ENCODE data around the gene MOV10L1.

The MOV10L1 gene

DNA sequence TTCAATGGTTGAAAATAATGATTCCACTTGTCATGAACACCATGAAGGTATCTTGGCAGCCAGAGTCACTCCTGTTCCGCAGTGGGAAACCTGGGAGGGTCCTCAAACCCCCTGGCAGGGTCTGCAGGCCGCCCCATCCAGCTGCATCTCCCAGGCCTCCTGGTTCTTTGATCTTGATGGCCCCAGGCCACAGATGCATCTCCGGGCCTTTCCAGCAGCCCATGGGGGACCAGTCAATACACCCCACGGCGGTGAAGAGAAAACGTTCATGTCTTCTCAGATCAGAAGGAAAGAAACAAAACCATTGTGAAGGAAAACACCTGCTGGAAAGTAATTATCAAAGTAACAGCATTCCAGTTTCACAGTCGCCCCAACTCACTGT lies 29.9 kb upstream of the MOV10L1 start:
- WGBS, 2 experiments = 75 to 81% methylated on average over 7 of the region's 7 CpGs
- H3K4me3 ChIP-seq (ENCODE audit: insufficient read depth, low read depth, low read length) = peak overlapping the region; percentile 34
- H3K9me3 ChIP-seq (ENCODE audit: control insufficient read depth, low read length) = no peaks in the 10 kb centered on the region
- H3K4me1 ChIP-seq (ENCODE audit: control insufficient read depth, insufficient read depth, low read length) = peaks cover 10% of the 10 kb centered on the region
- peaks cover 23% of the 10 kb centered on the region for H3K27me3 ChIP-seq (ENCODE audit: control insufficient read depth, insufficient read depth, low read length, poor library complexity, severe bottlenecking)
- no peak overlapping the region for H3K27ac ChIP-seq (ENCODE audit: insufficient read depth, low read depth, low read length, poor library complexity, severe bottlenecking)
- no peaks in the 10 kb centered on the region for H3K36me3 ChIP-seq (ENCODE audit: control insufficient read depth, insufficient read depth, low read length)

DNA sequence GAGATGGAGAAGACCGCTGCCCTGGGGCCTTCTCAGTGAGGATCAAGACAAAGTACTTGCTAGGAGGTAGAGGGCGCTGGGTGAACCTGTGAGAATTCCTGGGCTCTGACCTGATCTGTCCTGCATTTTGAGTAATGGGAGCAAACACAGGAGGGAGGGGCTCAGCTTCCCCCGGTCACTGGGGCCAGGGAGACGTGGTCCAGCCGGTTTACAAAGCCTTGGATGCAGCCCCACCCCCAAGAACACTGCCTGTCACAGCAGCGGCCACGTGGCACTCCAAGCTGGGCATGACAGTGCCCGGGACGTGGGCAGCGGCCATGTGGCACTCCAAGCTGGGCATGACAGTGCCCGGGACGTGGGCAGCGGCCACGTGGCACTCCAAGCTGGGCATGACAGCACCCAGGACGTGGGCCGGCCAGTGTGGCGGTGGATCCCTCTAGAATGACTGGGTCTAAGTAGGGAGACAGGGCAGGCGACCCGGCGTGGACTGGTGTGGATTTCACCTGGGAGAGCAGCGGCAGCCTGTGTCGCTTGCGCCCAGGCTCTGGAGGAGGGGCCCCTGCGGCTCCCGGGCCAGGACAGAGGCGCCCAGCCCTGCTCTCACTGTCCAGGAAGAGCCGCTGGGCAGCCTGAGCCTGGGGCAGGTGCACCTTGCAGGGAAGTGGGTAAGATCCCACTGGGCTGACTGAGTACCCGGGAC lies 29.2 kb upstream of the MOV10L1 start:
- Histone ChIP-seq H3K4me1 (ENCODE audit: control insufficient read depth, insufficient read depth, low read length) (peaks cover 10% of the 10 kb centered on the region), H3K4me3 (ENCODE audit: insufficient read depth, low read depth, low read length) (no peak overlapping the region), H3K27me3 (ENCODE audit: control insufficient read depth, insufficient read depth, low read length, poor library complexity, severe bottlenecking) (peaks cover 23% of the 10 kb centered on the region), H3K27ac (ENCODE audit: insufficient read depth, low read depth, low read length, poor library complexity, severe bottlenecking) (no peak overlapping the region), H3K36me3 (ENCODE audit: control insufficient read depth, insufficient read depth, low read length) (no peaks in the 10 kb centered on the region), H3K9me3 (ENCODE audit: control insufficient read depth, low read length) (no peaks in the 10 kb centered on the region)
- 86 to 89% methylated on average over 28 of the region's 28 CpGs for WGBS, 2 experiments

DNA sequence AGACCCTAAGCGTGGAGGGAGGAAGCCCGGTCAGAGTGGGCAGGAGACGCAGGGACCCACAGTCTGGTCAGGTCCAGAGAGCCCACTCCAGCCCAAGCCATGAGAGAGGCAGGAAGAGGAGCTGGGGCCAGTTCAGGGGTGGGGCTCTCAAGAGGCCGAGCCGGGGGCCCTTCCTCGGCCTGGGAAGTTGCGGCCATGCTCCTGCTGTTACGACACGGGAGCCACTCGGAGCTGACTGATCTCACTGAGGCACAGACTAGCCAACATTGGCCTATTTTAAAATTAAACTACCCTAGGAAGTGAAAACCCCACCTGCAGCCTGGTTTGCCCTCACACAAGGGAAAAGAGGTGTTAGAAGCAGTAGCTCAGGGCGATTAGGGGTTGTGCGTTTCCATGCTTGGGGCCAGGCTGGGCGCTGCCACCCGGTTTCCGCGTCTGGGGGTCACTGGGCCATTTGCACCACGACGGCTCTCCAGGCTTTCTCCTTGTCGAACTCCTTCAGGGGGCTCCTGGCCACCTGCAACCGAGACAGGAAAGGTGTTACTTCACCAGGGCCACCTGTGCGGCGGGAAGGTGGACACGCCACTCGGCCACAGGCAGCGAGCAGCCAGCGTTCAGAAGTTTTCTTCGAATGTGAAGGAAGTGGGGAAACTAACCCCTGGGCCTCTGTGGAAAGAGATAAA lies 28.5 kb upstream of the MOV10L1 start:
- peaks cover 10% of the 10 kb centered on the region for H3K4me1 ChIP-seq (ENCODE audit: control insufficient read depth, insufficient read depth, low read length)
- 93% methylated on average over 27 of the region's 27 CpGs for WGBS, 2 experiments
- no peaks in the 10 kb centered on the region for H3K36me3 ChIP-seq (ENCODE audit: control insufficient read depth, insufficient read depth, low read length)
- no peak overlapping the region for H3K4me3 ChIP-seq (ENCODE audit: insufficient read depth, low read depth, low read length)
- H3K27me3 ChIP-seq (ENCODE audit: control insufficient read depth, insufficient read depth, low read length, poor library complexity, severe bottlenecking) = peaks cover 23% of the 10 kb centered on the region
- H3K9me3 ChIP-seq (ENCODE audit: control insufficient read depth, low read length) = no peaks in the 10 kb centered on the region
- H3K27ac ChIP-seq (ENCODE audit: insufficient read depth, low read depth, low read length, poor library complexity, severe bottlenecking) = no peak overlapping the region

DNA sequence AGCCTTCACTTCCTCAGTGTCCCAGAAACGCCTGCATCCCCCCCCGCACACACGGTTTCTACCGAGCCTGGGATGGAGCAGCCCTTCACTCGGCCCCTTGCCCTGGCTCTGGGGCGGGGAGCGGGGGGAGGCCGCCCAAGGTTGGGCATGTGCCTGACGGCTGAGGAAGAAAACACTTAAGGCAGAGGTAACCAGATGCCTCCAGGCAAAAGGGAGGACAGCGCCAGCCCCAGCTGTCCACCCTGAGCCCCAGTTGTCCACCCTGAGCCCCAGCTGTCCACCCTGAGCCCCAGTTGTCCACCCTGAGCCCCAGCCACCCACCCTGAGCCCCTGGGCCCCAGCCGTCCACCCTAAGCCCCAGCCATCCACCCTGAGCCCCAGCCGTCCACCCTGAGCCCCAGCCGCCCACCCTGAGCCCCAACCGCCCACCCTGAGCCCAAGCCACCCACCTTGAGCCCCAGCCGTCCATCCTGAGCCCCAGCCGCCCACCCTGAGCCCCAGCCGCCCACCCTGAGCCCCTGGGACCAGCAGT lies 27.9 kb upstream of the MOV10L1 start:
- Histone ChIP-seq H3K4me1 (ENCODE audit: control insufficient read depth, insufficient read depth, low read length) (peaks cover 10% of the 10 kb centered on the region), H3K27ac (ENCODE audit: insufficient read depth, low read depth, low read length, poor library complexity, severe bottlenecking) (no peak overlapping the region), H3K36me3 (ENCODE audit: control insufficient read depth, insufficient read depth, low read length) (no peaks in the 10 kb centered on the region), H3K27me3 (ENCODE audit: control insufficient read depth, insufficient read depth, low read length, poor library complexity, severe bottlenecking) (peaks cover 21% of the 10 kb centered on the region), H3K9me3 (ENCODE audit: control insufficient read depth, low read length) (no peaks in the 10 kb centered on the region), H3K4me3 (ENCODE audit: insufficient read depth, low read depth, low read length) (no peak overlapping the region)
- WGBS, 2 experiments = 89% methylated on average over 17 of the region's 17 CpGs

DNA sequence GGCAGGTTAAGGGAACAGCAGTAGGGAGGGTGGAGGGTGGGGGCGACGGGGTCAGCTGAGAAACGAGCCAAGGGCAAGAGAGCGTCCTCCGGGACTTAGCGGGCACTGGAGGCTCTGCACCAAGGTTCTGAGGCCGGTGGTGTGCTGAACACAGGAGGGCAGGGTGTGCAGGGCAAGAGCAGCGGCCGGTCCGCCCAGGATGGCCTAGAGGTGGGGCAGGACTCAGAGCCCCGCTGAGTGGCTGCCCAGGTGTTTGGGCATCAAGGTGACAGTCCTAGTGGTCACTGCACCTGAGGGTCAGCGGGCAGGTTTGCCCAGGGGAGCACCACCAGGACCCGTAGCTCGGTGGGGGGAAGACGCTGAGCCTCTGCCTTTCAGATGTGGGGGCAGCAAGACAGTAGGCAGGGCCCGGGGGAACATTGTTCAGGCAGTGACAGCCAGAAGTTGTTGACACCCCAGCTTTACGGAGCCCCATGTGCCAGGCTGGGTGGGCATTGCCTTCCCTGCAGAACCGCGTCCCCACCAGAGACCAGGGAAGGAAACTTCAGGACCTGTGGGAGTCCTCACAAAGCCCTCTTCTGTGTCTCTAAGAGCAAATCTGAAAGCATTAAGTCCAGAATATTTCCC lies 27.2 kb upstream of the MOV10L1 start:
- 93 to 94% methylated on average over 19 of the region's 19 CpGs for WGBS, 2 experiments
- no peak overlapping the region for H3K4me3 ChIP-seq (ENCODE audit: insufficient read depth, low read depth, low read length)

DNA sequence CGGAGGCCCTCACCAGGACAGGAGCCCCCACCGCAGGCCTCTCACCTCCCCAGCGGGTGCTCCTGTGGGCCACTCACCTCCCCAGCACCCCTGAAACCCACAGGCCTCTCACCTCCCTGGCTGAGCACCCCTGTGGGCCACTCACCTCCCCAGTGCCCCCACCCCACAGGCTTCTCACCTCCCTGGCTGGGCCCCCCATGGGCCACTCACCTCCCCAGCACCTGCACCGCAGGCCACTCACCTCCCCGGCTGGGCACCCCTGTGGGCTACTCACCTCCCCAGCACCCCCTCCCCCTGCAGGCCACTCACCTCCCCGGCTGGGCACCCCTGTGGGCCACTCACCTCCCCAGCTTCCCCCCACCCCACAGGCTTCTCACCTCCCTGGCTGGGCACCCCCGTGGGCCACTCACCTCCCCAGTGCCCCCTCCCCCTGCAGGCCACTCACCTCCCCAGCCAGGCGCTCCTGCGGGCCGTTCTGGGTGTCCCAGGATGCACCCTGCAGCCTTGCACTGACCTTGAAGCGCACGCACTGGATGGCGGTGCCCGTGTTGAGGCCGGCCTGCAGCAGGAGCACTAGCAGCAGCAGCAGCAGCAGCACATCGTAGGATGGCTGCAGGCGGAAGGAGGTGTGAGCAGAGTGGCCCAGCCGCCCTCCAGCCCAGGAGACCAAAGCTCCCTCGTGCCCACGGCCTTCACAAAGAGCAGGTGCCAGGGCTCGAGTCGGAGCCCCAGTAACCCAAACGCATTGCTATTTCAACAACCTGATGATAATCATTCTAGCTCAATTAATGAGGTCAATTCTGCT lies 26.0 kb upstream of the MOV10L1 start:
- Histone ChIP-seq H3K9me3 (ENCODE audit: control insufficient read depth, low read length) (no peaks in the 10 kb centered on the region), H3K4me3 (ENCODE audit: insufficient read depth, low read depth, low read length) (no peak overlapping the region), H3K27ac (ENCODE audit: insufficient read depth, low read depth, low read length, poor library complexity, severe bottlenecking) (no peak overlapping the region), H3K4me1 (ENCODE audit: control insufficient read depth, insufficient read depth, low read length) (peaks cover 10% of the 10 kb centered on the region), H3K36me3 (ENCODE audit: control insufficient read depth, insufficient read depth, low read length) (no peaks in the 10 kb centered on the region), H3K27me3 (ENCODE audit: control insufficient read depth, insufficient read depth, low read length, poor library complexity, severe bottlenecking) (peaks cover 2% of the 10 kb centered on the region)
- 89 to 90% methylated on average over 22 to 23 of the region's 23 CpGs for WGBS, 2 experiments

More for the DNA sequence above, 27.2 kb upstream of the MOV10L1 start:
- H3K9me3 ChIP-seq (ENCODE audit: control insufficient read depth, low read length) = no peaks in the 10 kb centered on the region
- no peaks in the 10 kb centered on the region for H3K36me3 ChIP-seq (ENCODE audit: control insufficient read depth, insufficient read depth, low read length)
- H3K27ac ChIP-seq (ENCODE audit: insufficient read depth, low read depth, low read length, poor library complexity, severe bottlenecking) = no peak overlapping the region
- peaks cover 10% of the 10 kb centered on the region for H3K4me1 ChIP-seq (ENCODE audit: control insufficient read depth, insufficient read depth, low read length)
- peaks cover 14% of the 10 kb centered on the region for H3K27me3 ChIP-seq (ENCODE audit: control insufficient read depth, insufficient read depth, low read length, poor library complexity, severe bottlenecking)

DNA sequence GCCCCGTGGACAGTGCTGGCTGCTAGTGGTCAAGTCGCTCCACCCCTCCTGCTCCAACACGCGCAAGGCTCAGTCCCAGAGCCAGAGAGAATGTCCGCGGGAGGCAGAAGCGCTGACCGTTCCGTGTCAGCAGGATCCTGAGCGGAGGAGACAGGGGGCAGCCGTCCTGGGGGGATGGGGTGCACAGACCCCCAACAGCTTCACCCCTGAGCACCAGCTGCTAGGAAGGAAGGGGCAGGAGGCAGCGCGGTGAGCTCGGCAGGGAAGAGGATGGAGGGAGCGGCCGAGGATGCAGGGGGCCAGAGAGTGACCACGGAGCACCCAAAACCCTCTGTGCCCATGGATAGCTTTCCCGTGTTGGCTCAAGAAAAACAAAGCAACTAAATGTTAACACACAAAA lies 25.4 kb upstream of the MOV10L1 start:
- no peaks in the 10 kb centered on the region for H3K27me3 ChIP-seq (ENCODE audit: control insufficient read depth, insufficient read depth, low read length, poor library complexity, severe bottlenecking)
- H3K4me3 ChIP-seq (ENCODE audit: insufficient read depth, low read depth, low read length) = no peak overlapping the region
- H3K4me1 ChIP-seq (ENCODE audit: control insufficient read depth, insufficient read depth, low read length) = peaks cover 7% of the 10 kb centered on the region
- 83 to 88% methylated on average over 18 of the region's 18 CpGs for WGBS, 2 experiments
- no peaks in the 10 kb centered on the region for H3K36me3 ChIP-seq (ENCODE audit: control insufficient read depth, insufficient read depth, low read length)
- no peak overlapping the region for H3K27ac ChIP-seq (ENCODE audit: insufficient read depth, low read depth, low read length, poor library complexity, severe bottlenecking)
- H3K9me3 ChIP-seq (ENCODE audit: control insufficient read depth, low read length) = no peaks in the 10 kb centered on the region

DNA sequence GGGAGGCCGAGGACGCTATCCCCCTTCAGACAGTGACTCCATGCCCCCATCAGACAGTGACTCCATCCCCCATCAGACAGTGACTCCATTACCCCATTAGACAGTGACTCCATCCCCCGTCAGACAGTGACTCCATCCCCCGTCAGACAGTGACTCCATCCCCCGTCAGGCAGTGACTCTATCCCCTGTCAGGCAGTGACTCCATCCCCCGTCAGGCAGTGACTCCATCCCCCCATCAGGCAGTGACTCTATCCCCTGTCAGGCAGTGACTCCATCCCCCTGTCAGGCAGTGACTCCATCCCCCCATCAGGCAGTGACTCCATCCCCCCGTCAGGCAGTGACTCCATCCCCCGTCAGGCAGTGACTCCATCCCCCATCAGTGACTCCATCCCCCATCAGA lies 22.6 kb upstream of the MOV10L1 start:
- Histone ChIP-seq H3K36me3 (ENCODE audit: control insufficient read depth, insufficient read depth, low read length) (no peaks in the 10 kb centered on the region), H3K9me3 (ENCODE audit: control insufficient read depth, low read length) (no peaks in the 10 kb centered on the region), H3K27ac (ENCODE audit: insufficient read depth, low read depth, low read length, poor library complexity, severe bottlenecking) (no peak overlapping the region), H3K27me3 (ENCODE audit: control insufficient read depth, insufficient read depth, low read length, poor library complexity, severe bottlenecking) (no peaks in the 10 kb centered on the region), H3K4me1 (ENCODE audit: control insufficient read depth, insufficient read depth, low read length) (no peaks in the 10 kb centered on the region), H3K4me3 (ENCODE audit: insufficient read depth, low read depth, low read length) (no peak overlapping the region)
- 88 to 93% methylated on average over 6 to 7 of the region's 8 CpGs for WGBS, 2 experiments

DNA sequence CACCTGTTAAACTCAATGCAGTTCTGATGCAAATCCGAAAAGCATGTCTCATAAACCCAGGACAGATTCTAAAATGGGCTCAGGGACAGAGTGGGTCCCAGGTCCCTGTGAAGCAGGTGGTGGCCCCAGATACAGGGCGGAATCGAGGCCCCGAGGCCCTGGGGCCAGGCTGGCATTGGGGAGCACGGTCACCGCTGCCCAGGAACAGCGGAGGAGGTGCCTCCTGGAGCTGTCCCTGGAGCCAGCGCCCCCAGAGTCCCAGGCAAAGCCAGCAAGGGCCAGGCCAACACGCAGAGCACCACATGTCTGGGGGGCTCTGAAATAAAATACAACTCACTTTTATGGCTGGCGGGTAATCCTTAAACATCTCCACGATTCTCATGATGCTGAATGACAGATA lies 21.7 kb upstream of the MOV10L1 start:
- Histone ChIP-seq H3K9me3 (ENCODE audit: control insufficient read depth, low read length) (no peaks in the 10 kb centered on the region), H3K4me3 (ENCODE audit: insufficient read depth, low read depth, low read length) (no peak overlapping the region), H3K36me3 (ENCODE audit: control insufficient read depth, insufficient read depth, low read length) (no peaks in the 10 kb centered on the region), H3K27ac (ENCODE audit: insufficient read depth, low read depth, low read length, poor library complexity, severe bottlenecking) (no peak overlapping the region), H3K27me3 (ENCODE audit: control insufficient read depth, insufficient read depth, low read length, poor library complexity, severe bottlenecking) (no peaks in the 10 kb centered on the region), H3K4me1 (ENCODE audit: control insufficient read depth, insufficient read depth, low read length) (no peaks in the 10 kb centered on the region)
- 89 to 90% methylated on average over 11 of the region's 11 CpGs for WGBS, 2 experiments

Data from ectodermal cell (in vitro differentiated cells).